HG03139 (cell line): ENCODE data around the gene TMEM94.

Experiments
- ATAC-seq: cut with Tn5 transposase; IDR thresholded peaks from one replicate; pipeline ENCODE4 v1.9.1; 2021; ENCODE audit not compliant: unreplicated experiment

The TMEM94 gene

DNA sequence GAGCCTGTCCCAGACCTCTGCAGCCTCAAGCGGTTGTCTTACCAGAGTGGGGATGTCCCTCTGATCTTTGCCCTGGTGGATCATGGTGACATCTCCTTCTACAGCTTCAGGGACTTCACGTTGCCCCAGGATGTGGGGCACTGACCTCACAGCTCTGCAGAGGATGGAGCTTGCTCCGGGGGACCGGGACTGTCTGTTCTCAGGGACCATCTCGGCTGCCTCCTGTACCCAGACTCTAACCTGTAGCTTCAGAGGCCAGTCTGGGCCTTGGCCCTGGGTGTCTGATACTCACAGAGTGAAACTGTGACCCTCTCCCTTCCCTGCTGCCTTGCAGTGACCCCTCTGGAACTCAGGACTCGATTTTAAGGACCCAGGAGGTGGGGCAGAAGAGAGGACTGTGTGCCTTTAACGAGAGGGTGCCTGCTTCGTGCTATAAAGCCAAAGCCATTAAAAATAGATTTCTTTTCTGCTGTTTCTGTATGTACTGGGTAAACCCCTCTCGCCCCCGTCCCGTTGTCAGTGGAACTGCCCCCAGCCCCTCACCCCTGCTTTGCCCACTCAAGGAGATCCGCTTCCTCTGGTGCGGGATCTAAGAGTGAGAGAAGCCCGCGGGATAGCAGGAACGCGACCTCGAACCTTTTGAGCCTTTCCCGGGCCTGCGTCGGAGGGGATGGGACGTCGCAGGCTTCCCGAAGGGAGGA lies 68.0 kb downstream of the TMEM94 start:
- no peak for ATAC-seq

GRCh38 chr17:75524970-75525805 lies 68.8 kb downstream of the TMEM94 start, which contains the start of gene LLGL2:
TSS of gene LLGL2 (plus strand) at chr17:75525697. CDS start at chr17:75543427, 17,730 bp downstream.
- ATAC-seq: peak; percentile 80

DNA sequence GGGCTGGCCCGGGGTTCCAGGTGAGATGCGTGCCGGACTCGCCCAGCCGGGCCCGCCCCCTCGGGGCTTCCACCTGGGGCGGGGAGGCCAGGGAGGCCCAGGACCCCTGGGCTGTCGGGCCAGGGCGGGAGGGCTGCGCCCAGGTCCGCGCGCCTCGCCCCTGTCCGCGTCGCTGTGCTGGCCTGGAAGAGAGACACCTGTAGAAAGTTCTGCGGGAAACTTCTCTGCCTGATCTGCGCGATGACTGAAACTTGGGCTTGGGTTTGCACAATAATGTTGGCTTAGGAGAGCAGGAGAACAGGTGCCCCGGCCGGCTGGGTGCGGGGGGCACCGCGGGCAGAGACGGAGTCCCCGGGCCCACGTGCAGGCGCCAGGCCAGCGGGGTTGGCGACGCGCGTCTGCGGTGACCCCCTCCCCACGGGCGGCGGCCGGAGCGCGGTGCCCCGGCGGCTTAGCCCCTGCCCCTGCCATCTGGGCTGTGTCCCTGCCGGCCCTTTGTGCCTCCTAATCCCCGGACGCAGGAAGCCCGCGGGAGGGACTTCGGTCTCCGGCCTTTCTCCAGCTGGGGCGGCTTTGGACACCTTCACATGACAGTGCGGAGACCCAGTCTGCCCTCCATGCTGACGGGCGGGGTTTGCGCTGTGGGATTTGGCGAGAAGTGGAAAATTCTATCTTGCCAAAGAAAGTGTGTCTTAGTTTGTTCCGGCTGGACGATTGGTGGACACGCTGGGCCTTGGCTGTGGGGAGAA lies 69.5 kb downstream of the TMEM94 start:
- no peak for ATAC-seq

GRCh38 chr17:75526555-75527270 lies 70.3 kb downstream of the TMEM94 start:
- ATAC-seq: no peak

GRCh38 chr17:75530837-75531720 lies 74.6 kb downstream of the TMEM94 start:
- no peak for ATAC-seq

DNA sequence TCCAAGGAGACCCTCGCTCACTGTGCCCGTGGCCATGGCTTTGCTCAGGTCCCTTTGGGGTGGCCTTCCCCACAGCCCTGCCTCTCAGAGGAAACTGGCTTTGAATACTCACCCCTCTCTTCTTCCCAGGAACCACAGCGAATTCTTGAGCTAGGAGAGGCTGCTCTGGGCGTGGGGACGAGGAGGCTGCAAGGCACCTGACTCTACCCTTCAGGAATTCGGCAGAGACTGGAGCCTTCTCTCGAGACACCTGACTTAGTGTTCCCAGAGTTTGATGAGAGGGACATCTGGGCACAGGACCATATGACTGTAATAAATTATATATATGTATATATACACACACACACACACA lies 75.3 kb downstream of the TMEM94 start:
- no peak for ATAC-seq

DNA sequence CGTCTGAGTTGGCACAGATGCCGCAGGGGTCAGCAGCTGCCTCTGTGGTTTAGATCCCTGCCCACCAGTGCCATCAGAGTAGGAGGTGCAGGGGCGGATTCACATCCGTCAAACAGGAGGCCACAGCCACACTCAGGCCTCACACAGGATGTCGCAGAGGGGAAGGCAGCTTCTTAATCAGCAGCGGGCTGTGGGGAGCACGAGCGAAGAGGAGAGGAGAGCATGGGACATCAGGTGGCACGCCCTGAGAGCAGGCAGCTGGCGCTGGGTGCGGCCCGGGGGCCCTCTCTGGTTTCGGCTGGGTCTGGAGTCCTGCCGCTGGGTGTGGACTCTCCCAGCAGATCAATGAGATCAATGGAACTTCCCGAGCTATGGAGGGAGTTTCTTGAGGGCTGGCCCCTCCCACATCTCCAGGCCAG lies 78.7 kb downstream of the TMEM94 start:
- no peak for ATAC-seq

- no peak for ATAC-seq
These were observed 79.4 kb downstream of the TMEM94 start for GRCh38 chr17:75535871-75536270.

GRCh38 chr17:75536366-75536765 lies 79.9 kb downstream of the TMEM94 start:
- no peak for ATAC-seq

DNA sequence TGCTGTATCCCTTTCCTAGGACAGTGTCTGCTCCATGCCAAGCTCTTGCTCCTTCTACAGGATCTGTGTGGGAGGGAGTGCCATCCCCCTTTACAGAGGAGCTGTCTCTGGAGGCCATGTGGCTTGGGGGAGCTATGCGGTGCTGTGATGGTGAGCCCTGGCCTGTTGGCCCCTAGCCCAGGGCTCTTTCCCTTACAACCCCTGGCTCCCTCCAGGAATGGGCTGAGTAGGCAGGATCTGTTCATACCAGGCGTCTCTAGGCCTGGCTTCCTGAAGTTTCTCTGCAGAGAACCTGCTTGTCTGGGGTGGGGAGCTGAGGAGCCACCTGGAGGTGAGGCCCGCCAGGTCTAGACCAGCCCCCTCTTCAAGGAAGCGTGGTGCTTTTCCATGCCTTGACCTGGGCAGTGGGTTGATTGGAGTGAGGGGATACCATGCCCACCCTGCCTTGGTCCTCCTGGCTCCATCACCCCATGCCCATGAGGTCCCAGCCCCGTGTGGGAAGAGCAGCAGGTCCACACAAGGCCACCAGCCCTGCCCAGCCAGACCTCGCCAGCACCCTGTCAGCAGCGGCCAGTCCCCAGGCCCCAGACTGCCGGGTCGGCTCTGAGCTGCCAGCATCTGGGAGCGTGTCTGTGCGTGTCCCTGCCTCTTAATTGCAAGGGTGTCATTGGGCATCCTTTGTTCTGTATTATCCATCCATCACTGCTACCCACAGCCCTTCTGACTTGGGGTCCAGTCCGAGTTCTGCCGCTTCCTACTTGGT lies 83.7 kb downstream of the TMEM94 start:
- ATAC-seq: no peak

DNA sequence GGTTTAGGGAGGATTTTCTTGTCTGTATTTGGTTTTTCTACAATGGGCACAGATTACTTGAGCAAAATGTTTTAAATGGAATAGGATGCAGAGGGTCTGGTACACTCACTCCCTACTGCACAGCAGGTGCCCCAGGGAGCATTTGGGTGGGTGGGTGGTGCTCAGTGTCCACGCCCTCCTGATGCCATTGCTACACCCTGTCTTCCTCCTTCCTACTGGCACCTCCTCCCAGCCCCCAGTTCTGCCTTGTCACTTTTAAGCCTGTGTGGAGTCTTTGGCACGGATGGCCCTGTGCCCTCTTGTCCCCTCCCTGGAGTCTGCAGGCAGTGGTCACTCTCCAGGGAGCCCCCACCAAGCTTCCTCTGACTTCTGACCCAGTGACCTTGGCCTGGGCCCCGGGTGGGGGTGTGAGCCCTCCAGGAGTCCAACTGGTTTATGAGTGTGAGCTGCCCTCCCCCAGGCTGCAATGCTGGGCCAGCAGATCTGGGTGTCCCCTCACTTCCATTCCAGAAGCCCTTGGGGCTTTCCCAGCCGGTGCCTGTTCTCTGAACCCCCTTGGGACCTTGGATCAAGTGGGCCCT lies 84.6 kb downstream of the TMEM94 start:
- ATAC-seq: no peak

DNA sequence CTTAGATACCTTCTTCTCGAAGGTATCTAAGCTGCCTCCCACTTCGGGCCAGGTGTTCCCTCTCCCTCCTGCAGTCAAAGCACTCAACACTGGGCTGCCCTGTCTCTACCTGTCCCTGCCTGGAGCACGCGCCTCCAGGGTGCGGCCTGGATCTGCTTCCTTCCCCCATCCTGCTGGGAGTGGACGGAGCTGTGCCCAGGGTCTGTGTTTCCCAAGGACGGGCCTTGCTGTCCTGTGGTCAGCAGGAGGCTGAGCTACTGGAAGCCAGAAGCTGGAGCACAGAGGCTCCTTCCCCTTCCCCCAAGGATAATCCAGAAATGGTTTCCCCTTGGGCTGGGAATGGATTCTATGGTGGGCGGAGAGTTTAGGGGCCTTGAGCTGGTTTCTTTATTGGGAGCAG lies 85.8 kb downstream of the TMEM94 start:
- ATAC-seq: no peak

DNA sequence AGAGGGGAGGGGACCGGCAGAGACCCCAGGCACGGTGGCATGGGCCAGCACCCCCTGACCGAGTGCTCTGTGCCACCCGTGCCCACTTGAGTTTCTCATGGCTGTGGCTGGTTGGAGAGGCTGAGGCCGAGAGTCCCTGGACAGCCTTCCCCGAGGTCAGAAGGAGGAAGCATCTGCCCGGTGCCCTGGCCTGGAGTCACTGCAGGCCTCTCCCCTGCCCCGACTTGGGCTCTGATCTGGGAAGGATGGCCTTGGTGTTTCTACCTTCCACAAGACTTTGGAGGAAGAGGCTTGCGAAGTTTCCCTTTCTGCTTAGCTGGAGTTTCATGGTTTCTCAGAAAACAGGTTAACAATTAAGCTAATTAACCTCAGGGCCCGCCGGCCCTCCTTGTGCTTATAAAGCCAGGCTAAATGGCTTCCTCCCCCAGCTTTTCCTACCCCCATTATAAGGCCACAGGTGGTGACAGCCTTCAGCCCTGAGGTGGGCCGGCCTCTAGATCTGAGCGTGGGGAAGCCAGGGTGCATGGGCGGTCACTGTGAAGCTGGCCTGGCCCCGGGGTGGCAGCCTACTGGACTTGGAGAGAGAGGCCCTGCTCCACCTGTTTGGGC lies 86.4 kb downstream of the TMEM94 start:
- ATAC-seq: no peak

- no peak for ATAC-seq
These were observed 87.8 kb downstream of the TMEM94 start for GRCh38 chr17:75544250-75544649.

- ATAC-seq: no peak
These were observed 89.7 kb downstream of the TMEM94 start for GRCh38 chr17:75546181-75546580.

GRCh38 chr17:75547091-75547490 lies 90.7 kb downstream of the TMEM94 start:
- no peak for ATAC-seq

- no peak for ATAC-seq
These were observed 92.4 kb downstream of the TMEM94 start for GRCh38 chr17:75548813-75549212.
